ENCODE measurements around the gene KATNAL2.

KATNAL2 gene

DNA sequence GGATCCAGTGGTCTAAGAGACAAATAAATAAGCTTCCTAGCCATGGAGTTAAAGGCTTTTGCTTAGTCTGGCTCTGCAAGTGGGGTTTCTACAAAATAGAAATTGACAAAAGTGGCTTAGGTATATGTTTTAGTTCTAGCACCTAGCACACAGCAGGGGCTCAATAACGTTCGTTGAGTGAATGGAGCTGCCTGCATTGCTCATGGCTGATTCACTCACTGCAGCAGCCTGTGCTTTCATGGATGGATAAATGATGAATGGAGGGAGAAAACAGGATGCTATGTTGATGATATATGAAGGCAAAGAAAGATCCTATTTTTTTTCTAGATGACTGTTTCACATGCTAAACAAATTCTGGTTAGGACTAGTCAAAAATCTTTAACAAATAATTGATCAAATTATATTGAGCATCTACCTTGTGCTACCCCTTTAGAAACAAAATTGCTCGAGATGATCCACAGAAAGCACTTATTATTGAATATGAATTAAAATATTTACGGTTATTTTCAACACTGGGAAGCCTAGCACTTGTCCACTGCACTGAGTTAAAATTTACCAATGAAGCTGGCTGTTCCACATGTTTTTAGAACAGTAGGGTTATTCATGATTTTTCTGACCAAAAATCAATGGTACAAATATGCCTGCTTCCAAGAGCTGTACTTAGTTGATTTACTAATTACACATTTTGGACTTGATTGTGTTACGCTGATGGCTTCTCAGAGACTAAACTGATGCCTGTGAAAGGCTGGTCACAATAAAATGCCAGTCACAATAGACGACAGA, 193.3 kb downstream of the KATNAL2 start:
- H3K27ac ChIP-seq (ENCODE audit: low read depth, low read length): no peak overlapping the region
- H3F3A ChIP-seq (ENCODE audit: insufficient read depth): no peaks in the 10 kb centered on the region
- no peak overlapping the region for H3K9ac ChIP-seq (ENCODE audit: low read length)
- H2AFZ ChIP-seq (ENCODE audit: low read depth, low read length, severe bottlenecking): no peak overlapping the region
- no peak for TF ChIP-seq EZH2phosphoT487 (conservative IDR thresholded peaks at IDR 0.05; ENCODE audit: low read length)
- H3K27me3 ChIP-seq (ENCODE audit: low read length): no peaks in the 10 kb centered on the region
- H3K4me2 ChIP-seq (ENCODE audit: low read depth, low read length, poor library complexity, severe bottlenecking): no peak overlapping the region
- H3K9me2 ChIP-seq (replicated peaks; ENCODE audit: insufficient read depth, low read length): no peaks in the 10 kb centered on the region
- H3K4me3 ChIP-seq (ENCODE audit: insufficient read depth, low read length, poor library complexity, severe bottlenecking): no peak overlapping the region
- H4K20me1 ChIP-seq (ENCODE audit: low read depth, low read length): no peaks in the 10 kb centered on the region
- H3K79me2 ChIP-seq (ENCODE audit: insufficient read depth, low read length): no peaks in the 10 kb centered on the region
- H3K9me3 ChIP-seq (ENCODE audit: insufficient read depth, low read length): no peaks in the 10 kb centered on the region
- peaks cover 13% of the 10 kb centered on the region; the same call in 1 of the 2 replicates for H3K36me3 ChIP-seq (ENCODE audit: low read length)

DNA sequence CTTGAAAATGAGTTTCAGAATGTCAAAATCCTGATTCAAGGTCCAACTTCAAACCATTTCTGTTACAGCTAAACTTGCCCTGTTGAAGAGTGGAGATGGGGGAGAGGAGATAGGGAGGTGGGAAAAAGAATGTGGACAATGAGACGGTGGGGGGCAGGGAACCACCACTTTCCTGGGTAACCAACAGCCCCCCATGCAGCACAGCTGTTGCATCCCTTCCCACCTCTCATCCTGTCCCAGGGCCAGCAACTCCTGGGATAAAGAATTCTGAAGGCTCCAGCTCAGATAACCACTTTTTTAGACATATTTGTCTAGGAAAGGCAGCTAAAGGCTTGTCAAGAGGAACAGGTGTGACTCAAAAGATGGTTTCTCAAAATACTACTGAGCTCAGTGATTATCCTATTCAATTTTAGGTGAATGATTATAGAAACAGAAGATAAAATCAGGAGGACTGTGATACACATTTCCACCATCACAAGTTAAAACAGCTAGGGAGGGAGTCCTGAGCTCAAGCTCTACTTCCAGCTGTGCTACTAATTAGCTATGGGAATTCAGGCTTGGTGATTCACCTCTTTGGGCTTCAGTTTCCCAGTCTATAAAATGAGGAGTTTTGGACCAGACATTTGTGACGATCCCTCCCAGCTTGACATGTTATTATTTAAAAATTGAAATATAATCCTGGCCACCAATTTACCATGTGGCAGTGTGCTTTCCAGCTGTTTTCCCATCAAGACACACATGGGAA, 196.6 kb downstream of the KATNAL2 start:
- no peaks in the 10 kb centered on the region for H3F3A ChIP-seq (ENCODE audit: insufficient read depth)
- no peaks in the 10 kb centered on the region for H3K27me3 ChIP-seq (ENCODE audit: low read length)
- no peaks in the 10 kb centered on the region for H3K9me3 ChIP-seq (ENCODE audit: insufficient read depth, low read length)
- H3K9ac ChIP-seq (ENCODE audit: low read length): no peak overlapping the region
- H3K4me3 ChIP-seq (ENCODE audit: insufficient read depth, low read length, poor library complexity, severe bottlenecking): no peak overlapping the region
- no peaks in the 10 kb centered on the region for H4K20me1 ChIP-seq (ENCODE audit: low read depth, low read length)
- no peaks in the 10 kb centered on the region for H3K79me2 ChIP-seq (ENCODE audit: insufficient read depth, low read length)
- no peak overlapping the region for H2AFZ ChIP-seq (ENCODE audit: low read depth, low read length, severe bottlenecking)
- H3K36me3 ChIP-seq (ENCODE audit: low read length): peaks cover 11% of the 10 kb centered on the region; the same call in 1 of the 2 replicates
- no peak for TF ChIP-seq EZH2phosphoT487 (conservative IDR thresholded peaks at IDR 0.05; ENCODE audit: low read length)
- TF ChIP-seq, protein P1, sequence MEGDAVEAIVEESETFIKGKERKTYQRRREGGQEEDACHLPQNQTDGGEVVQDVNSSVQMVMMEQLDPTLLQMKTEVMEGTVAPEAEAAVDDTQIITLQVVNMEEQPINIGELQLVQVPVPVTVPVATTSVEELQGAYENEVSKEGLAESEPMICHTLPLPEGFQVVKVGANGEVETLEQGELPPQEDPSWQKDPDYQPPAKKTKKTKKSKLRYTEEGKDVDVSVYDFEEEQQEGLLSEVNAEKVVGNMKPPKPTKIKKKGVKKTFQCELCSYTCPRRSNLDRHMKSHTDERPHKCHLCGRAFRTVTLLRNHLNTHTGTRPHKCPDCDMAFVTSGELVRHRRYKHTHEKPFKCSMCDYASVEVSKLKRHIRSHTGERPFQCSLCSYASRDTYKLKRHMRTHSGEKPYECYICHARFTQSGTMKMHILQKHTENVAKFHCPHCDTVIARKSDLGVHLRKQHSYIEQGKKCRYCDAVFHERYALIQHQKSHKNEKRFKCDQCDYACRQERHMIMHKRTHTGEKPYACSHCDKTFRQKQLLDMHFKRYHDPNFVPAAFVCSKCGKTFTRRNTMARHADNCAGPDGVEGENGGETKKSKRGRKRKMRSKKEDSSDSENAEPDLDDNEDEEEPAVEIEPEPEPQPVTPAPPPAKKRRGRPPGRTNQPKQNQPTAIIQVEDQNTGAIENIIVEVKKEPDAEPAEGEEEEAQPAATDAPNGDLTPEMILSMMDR (IDR thresholded peaks at IDR 0.05; ENCODE audit: insufficient read depth, low read length, poor library complexity, severe bottlenecking): no peak
- no peaks in the 10 kb centered on the region for H3K9me2 ChIP-seq (replicated peaks; ENCODE audit: insufficient read depth, low read length)
- no peak overlapping the region for H3K4me2 ChIP-seq (ENCODE audit: low read depth, low read length, poor library complexity, severe bottlenecking)
- no peak overlapping the region for H3K27ac ChIP-seq (ENCODE audit: low read depth, low read length)

DNA sequence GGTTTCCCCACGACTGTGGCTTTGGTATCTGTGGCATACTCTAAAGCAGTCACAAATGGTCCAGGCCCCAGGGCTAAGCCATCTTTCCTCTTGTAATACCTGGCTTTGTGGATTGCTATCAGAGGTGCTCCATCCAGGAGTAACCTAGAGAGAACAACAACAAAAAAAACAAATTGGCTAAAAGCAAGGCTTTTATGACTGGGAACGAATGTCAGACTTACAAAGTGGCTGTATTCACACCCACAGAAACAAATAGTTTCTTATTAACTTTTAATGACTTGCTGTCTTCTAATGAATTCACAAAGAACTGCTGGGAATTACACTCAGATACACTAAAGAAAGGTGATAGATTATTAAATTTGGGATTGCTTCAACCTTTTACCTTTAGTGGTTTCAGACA, 197.8 kb downstream of the KATNAL2 start:
- TF ChIP-seq, protein P1 (IDR thresholded peaks at IDR 0.05; ENCODE audit: insufficient read depth, low read length, poor library complexity, severe bottlenecking): no peak
- TF ChIP-seq EZH2phosphoT487 (conservative IDR thresholded peaks at IDR 0.05; ENCODE audit: low read length): no peak
- no peaks in the 10 kb centered on the region for H4K20me1 ChIP-seq (ENCODE audit: low read depth, low read length)
- no peaks in the 10 kb centered on the region for H3K27me3 ChIP-seq (ENCODE audit: low read length)
- H3K4me2 ChIP-seq (ENCODE audit: low read depth, low read length, poor library complexity, severe bottlenecking): no peak overlapping the region
- H3K9me2 ChIP-seq (replicated peaks; ENCODE audit: insufficient read depth, low read length): no peaks in the 10 kb centered on the region
- H3K79me2 ChIP-seq (ENCODE audit: insufficient read depth, low read length): no peaks in the 10 kb centered on the region
- no peak overlapping the region for H2AFZ ChIP-seq (ENCODE audit: low read depth, low read length, severe bottlenecking)
- no peak overlapping the region for H3K9ac ChIP-seq (ENCODE audit: low read length)
- no peak overlapping the region for H3K4me3 ChIP-seq (ENCODE audit: insufficient read depth, low read length, poor library complexity, severe bottlenecking)
- no peaks in the 10 kb centered on the region for H3K9me3 ChIP-seq (ENCODE audit: insufficient read depth, low read length)
- H3K27ac ChIP-seq (ENCODE audit: low read depth, low read length): no peak overlapping the region
- H3F3A ChIP-seq (ENCODE audit: insufficient read depth): no peaks in the 10 kb centered on the region
- H3K36me3 ChIP-seq (ENCODE audit: low read length): peaks cover 11% of the 10 kb centered on the region; the same call in 1 of the 2 replicates

DNA sequence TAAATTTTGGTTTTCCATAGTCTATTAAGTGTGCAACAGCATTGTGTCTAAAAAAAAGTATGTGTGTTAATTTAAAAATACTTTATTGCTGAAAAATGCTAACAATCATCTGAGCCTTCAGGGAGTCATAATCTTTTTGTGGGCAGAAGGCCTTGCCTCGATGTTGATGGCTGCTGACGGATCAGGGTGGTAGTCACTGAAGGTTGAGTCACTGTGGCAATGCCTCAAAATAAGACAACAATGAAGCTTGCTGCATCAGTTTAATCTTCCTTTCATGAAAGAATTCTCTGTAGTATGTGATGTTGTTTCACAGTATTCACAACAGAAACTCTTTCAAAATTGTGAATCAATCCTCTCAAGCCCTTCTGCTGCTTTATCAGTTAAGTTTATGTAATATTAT, 201.6 kb downstream of the KATNAL2 start:
- Histone ChIP-seq H3K4me3 (ENCODE audit: insufficient read depth, low read length, poor library complexity, severe bottlenecking) (no peak overlapping the region), H3F3A (ENCODE audit: insufficient read depth) (no peaks in the 10 kb centered on the region), H2AFZ (ENCODE audit: low read depth, low read length, severe bottlenecking) (no peak overlapping the region), H3K27me3 (ENCODE audit: low read length) (no peaks in the 10 kb centered on the region), H3K27ac (ENCODE audit: low read depth, low read length) (no peak overlapping the region), H4K20me1 (ENCODE audit: low read depth, low read length) (no peaks in the 10 kb centered on the region), H3K79me2 (ENCODE audit: insufficient read depth, low read length) (no peaks in the 10 kb centered on the region), H3K9ac (ENCODE audit: low read length) (no peak overlapping the region), H3K36me3 (ENCODE audit: low read length) (peaks cover 17% of the 10 kb centered on the region), H3K4me2 (ENCODE audit: low read depth, low read length, poor library complexity, severe bottlenecking) (no peak overlapping the region), H3K9me2 (replicated peaks; ENCODE audit: insufficient read depth, low read length) (no peaks in the 10 kb centered on the region), H3K9me3 (ENCODE audit: insufficient read depth, low read length) (no peaks in the 10 kb centered on the region)
- TF ChIP-seq, protein P1 (IDR thresholded peaks at IDR 0.05; ENCODE audit: insufficient read depth, low read length, poor library complexity, severe bottlenecking): no peak
- TF ChIP-seq EZH2phosphoT487 (conservative IDR thresholded peaks at IDR 0.05; ENCODE audit: low read length): no peak

All from SU-DHL-6 (cell line).